Prostate gland (tissue), 2 donors: ENCODE measurements around the gene SF1. TPM values are rescaled to one million over a fixed set of nuclear protein-coding genes. Genes with fewer than 3 reads are reported as not detected.

Source experiments
- DNase-seq: peaks from one replicate; pipeline ENCODE4 v3.0.0-alpha.2; 2019; ENCODE audit warnings: low spot score
- H3K27ac ChIP-seq, 2 donors: fragments of 200-600 bp; sonication (generic); 2 replicates each; pipeline ENCODE4 v1.5.1; 2017 to 2019
- H3K27me3 ChIP-seq: fragments of 200-600 bp; sonication (generic); replicated peaks from 2 replicates; pipeline ENCODE4 v1.5.1; 2019; ENCODE audit not compliant: insufficient read depth
- H3K36me3 ChIP-seq, 2 donors: fragments of 200-600 bp; sonication (generic); 1 replicate in 1 of 2; 2 replicates in 1 of 2; pipeline versions ENCODE4 v1.5.1 to v1.8.1; 2017 to 2019
- H3K4me1 ChIP-seq: fragments of 200-600 bp; sonication (generic); replicated peaks from 2 replicates; pipeline ENCODE4 v1.5.1; 2019
- H3K4me3 ChIP-seq, 2 donors: fragments of 200-600 bp; sonication (generic); 2 replicates each; pipeline ENCODE4 v1.5.1; 2017 to 2019
- H3K9me3 ChIP-seq: fragments of 200-600 bp; sonication (generic); 2 replicates; pipeline ENCODE4 v1.5.1; 2017
- CTCF ChIP-seq, 4 experiments: fragments of 200-600 bp in 2 of 4; fragments of 450-650 bp in 2 of 4; sonication (generic) in 2 of 4; IDR thresholded peaks; 1 replicate in 3 of 4; 2 replicates in 1 of 4; pipeline ENCODE4 v1.5.1; 2016 to 2019; ENCODE audit warnings: antibody characterized with exemption in 4 of 4, mild to moderate bottlenecking in 2 of 4, moderate library complexity in 2 of 4
- POLR2A ChIP-seq: fragments of 450-650 bp; IDR thresholded peaks from one replicate; pipeline ENCODE4 v1.6.1; 2016; ENCODE audit warnings: antibody characterized with exemption, mild to moderate bottlenecking
- POLR2AphosphoS5 ChIP-seq: sonication (generic); formaldehyde crosslinking; IDR thresholded peaks from one replicate; pipeline ENCODE4 v1.6.1; 2017; ENCODE audit warnings: antibody characterized with exemption
- WGBS: methylation state at CpG from one replicate; pipeline ENCODE4 v1.1.5; 2018; 5-methylcytosine and 5-hydroxymethylcytosine counted together
- intact Hi-C: fragments of 100-400 bp; cut with DNase I; formaldehyde crosslinking; loops from one replicate; pipeline ENCODE4 v1.14.2; 2022
- total RNA-seq, 2 donors: library from RNA; depleted of rRNA; stranded (reverse); fragments of >200 nt; gene quantifications; one replicate each; pipeline ENCODE4 v1.1.0, GENCODE V29; 2016

Gene SF1
- total RNA-seq, 2 donors from 2014 or later = 263 to 409 TPM

- TF ChIP-seq CTCF (IDR thresholded peaks at IDR 0.05) (no peak), POLR2AphosphoS5 (no peak), POLR2A (no peak)
- H3K27ac ChIP-seq = no peak overlapping the region
- H3K4me3 ChIP-seq = no peak overlapping the region
- no peaks in the 10 kb centered on the region for H3K36me3 ChIP-seq
- no peak for DNase-seq
- H3K4me1 ChIP-seq = no peaks in the 10 kb centered on the region
- no peaks in the 10 kb centered on the region for H3K9me3 ChIP-seq
- H3K27me3 ChIP-seq = peaks cover 34% of the 10 kb centered on the region
- intact Hi-C loops = no loop called here
- 62% methylated on average over 5 of the region's 5 CpGs for WGBS
These were observed 63.2 kb downstream of the SF1 start for GRCh38 chr11:64715110-64715509.

- Histone ChIP-seq H3K27ac (no peak overlapping the region), H3K27me3 (peaks cover 34% of the 10 kb centered on the region), H3K36me3 (no peaks in the 10 kb centered on the region), H3K9me3 (no peaks in the 10 kb centered on the region), H3K4me3 (no peak overlapping the region), H3K4me1 (no peaks in the 10 kb centered on the region)
- intact Hi-C loops = no loop called here
- 54% methylated on average over 5 of the region's 5 CpGs for WGBS
- TF ChIP-seq POLR2A = no peak
- no peak for TF ChIP-seq CTCF (IDR thresholded peaks at IDR 0.05)
- TF ChIP-seq POLR2AphosphoS5 = no peak
- no peak for DNase-seq
These were observed 63.7 kb downstream of the SF1 start for GRCh38 chr11:64714666-64715065.

Other genes starting within 250 kb of the SF1 start
- gene SLC22A11, start 222.6 kb downstream of the SF1 start, total RNA-seq = not detected
- gene SLC22A12, start 187.3 kb downstream of the SF1 start, total RNA-seq = not detected
- gene NRXN2, start 55.3 kb downstream of the SF1 start, total RNA-seq = 10 to 100 TPM in 1 of 2 donors, under 1 TPM in 1; 0.46 to 26.8 TPM
- 10 to 100 TPM; 13.3 to 28.7 TPM for gene RASGRP2, start 34.4 kb downstream of the SF1 start, total RNA-seq
- 10 to 100 TPM in 1 of 2 donors, 1 to 10 TPM in 1; 8.0 to 22.4 TPM for gene PYGM, start 18.6 kb downstream of the SF1 start, total RNA-seq
- gene MAP4K2, start 24.7 kb upstream of the SF1 start, total RNA-seq = 10 to 100 TPM; 10.7 to 35.8 TPM
- 10 to 100 TPM; 27.9 to 45.5 TPM for gene MEN1, start 32.0 kb upstream of the SF1 start, total RNA-seq
- 10 to 100 TPM; 17.2 to 24.0 TPM for gene CDC42BPG, start 66.1 kb upstream of the SF1 start, total RNA-seq
- 100 to 1,000 TPM in 1 of 2 donors, 10 to 100 TPM in 1; 38.8 to 104 TPM for gene EHD1, start 100.1 kb upstream of the SF1 start, total RNA-seq
- 10 to 100 TPM; 38.4 to 66.1 TPM for gene ATG2A, start 138.7 kb upstream of the SF1 start, total RNA-seq
- 10 to 100 TPM; 14.1 to 32.6 TPM for gene PPP2R5B, start 146.1 kb upstream of the SF1 start, total RNA-seq
- not detected for gene GPHA2, start 157.4 kb upstream of the SF1 start, total RNA-seq
- gene MAJIN, start 193.6 kb upstream of the SF1 start, total RNA-seq = 1 to 10 TPM in 1 of 2 donors, not detected in 1; 7.4 TPM
- gene BATF2, start 218.4 kb upstream of the SF1 start, total RNA-seq = 1 to 10 TPM; 1.5 TPM
- 100 to 1,000 TPM in 1 of 2 donors, 10 to 100 TPM in 1; 86.5 to 135 TPM for gene ARL2, start 235.6 kb upstream of the SF1 start, total RNA-seq
- gene SNX15, start 248.9 kb upstream of the SF1 start, total RNA-seq = 10 to 100 TPM; 23.4 to 25.2 TPM